Stomach smooth muscle (tissue), 2 donors: ENCODE results near the gene CCT8.

Experiments
- H3K27ac ChIP-seq: one replicate; pipeline ENCODE4 v1.7.0; 2013; ENCODE audit warnings: mild to moderate bottlenecking, low read length, inconsistent platforms
- H3K27me3 ChIP-seq, 2 donors: one replicate each; pipeline ENCODE4 v1.7.0; 2013; ENCODE audit warnings: low read length in 2 of 2; ENCODE audit not compliant: insufficient read depth in 2 of 2, control insufficient read depth in 1 of 2
- H3K36me3 ChIP-seq, 2 donors: one replicate each; pipeline ENCODE4 v1.7.0; 2013; ENCODE audit warnings: low read length in 2 of 2; ENCODE audit not compliant: control insufficient read depth in 2 of 2, insufficient read depth in 2 of 2
- H3K4me1 ChIP-seq: one replicate; pipeline ENCODE4 v1.7.0; 2013; ENCODE audit warnings: low read length; ENCODE audit not compliant: control insufficient read depth, insufficient read depth
- H3K4me3 ChIP-seq, 2 donors: one replicate each; pipeline ENCODE4 v1.7.0; 2013; ENCODE audit warnings: low read length in 2 of 2
- H3K9ac ChIP-seq, 2 donors: one replicate each; pipeline ENCODE4 v1.7.0; 2013; ENCODE audit warnings: low read length in 2 of 2, mild to moderate bottlenecking in 1 of 2
- H3K9me3 ChIP-seq, 2 donors: one replicate each; pipeline ENCODE4 v1.7.0; 2013; ENCODE audit warnings: low read length in 2 of 2; ENCODE audit not compliant: control insufficient read depth in 2 of 2
- donor health status: healthy.
- donor health status: Pancreatic carcinoma.

The CCT8 gene, protein sequence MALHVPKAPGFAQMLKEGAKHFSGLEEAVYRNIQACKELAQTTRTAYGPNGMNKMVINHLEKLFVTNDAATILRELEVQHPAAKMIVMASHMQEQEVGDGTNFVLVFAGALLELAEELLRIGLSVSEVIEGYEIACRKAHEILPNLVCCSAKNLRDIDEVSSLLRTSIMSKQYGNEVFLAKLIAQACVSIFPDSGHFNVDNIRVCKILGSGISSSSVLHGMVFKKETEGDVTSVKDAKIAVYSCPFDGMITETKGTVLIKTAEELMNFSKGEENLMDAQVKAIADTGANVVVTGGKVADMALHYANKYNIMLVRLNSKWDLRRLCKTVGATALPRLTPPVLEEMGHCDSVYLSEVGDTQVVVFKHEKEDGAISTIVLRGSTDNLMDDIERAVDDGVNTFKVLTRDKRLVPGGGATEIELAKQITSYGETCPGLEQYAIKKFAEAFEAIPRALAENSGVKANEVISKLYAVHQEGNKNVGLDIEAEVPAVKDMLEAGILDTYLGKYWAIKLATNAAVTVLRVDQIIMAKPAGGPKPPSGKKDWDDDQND

DNA sequence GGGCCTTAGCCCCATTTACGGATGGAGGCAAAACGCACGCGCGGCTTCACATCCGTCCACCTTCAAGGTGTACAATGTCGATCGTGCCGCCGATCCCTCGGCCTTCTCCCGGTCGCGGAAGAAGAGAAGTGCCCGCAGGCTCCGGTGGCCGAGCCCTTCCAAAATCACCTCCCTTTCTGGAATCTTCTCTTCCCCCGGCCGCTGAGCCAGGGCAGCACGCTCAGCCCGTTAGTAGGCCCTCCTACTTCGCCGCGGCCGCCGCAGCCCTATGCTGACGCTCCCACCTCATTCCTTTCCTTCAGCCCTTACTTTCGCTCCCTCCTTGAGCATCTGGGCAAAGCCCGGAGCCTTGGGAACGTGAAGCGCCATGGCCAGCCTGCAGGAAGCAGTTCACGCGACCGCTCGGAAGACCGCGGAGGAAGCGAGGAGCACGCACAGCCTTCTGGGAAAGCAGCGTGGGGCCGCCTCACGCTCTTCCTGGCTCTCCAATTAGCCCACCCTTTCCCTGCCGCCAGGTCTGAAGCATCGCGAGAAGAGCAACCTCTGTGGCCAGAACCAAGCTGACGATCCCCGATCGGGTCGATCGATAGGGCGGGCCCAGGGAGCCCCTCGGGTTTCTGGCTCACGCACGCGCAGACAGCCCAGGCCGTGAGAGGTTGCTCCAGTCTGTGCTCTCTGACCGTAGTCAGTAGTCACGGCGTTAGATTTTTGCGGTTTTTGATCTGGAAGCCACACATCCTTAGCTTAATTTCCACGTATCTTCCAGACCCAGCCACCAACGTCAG lies at the start of gene CCT8:
CCT8 (minus strand) TSS at position 427 of the 785 bp plus-strand sequence; CDS start at position 369, 58 bp downstream.
- peak within 1 kb of the TSS; percentile 97 to 98 for H3K4me3 ChIP-seq
- peak within 1 kb of the TSS; percentile 88 for H3K27ac ChIP-seq
- H3K27me3 ChIP-seq = no peaks in the 10 kb centered on the region
- H3K36me3 ChIP-seq = peaks cover 2% of the 10 kb centered on the region in 2 donors
- peak within 1 kb of the TSS; percentile 96 to 98 for H3K9ac ChIP-seq
- no peaks in the 10 kb centered on the region for H3K9me3 ChIP-seq
- H3K4me1 ChIP-seq = peaks cover 14% of the 10 kb centered on the region

DNA sequence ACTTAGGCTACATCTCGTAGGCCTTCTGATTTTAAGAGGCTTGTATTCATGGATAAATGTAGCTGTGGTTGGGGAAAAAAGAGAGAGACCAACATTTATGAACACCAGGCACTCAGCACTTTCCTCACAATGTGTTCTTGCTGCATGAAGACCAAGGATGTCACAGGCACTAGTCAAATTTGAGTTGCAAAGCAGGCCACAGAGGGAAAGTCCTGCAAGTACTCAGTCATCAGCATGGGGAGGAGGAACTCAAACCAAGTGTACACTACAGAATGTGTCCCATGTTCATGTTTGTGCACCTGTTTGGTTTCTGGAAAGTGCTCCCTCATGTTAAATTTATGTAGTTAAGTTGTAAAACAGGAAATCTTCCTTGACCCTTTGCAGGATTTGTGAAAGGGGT lies 48.3 kb upstream of the CCT8 start:
- H3K27ac ChIP-seq = no peak overlapping the region
- no peaks in the 10 kb centered on the region for H3K36me3 ChIP-seq
- no peak overlapping the region for H3K9ac ChIP-seq
- H3K4me1 ChIP-seq = no peaks in the 10 kb centered on the region
- no peak overlapping the region for H3K4me3 ChIP-seq
- H3K27me3 ChIP-seq = no peaks in the 10 kb centered on the region
- H3K9me3 ChIP-seq = no peaks in the 10 kb centered on the region

DNA sequence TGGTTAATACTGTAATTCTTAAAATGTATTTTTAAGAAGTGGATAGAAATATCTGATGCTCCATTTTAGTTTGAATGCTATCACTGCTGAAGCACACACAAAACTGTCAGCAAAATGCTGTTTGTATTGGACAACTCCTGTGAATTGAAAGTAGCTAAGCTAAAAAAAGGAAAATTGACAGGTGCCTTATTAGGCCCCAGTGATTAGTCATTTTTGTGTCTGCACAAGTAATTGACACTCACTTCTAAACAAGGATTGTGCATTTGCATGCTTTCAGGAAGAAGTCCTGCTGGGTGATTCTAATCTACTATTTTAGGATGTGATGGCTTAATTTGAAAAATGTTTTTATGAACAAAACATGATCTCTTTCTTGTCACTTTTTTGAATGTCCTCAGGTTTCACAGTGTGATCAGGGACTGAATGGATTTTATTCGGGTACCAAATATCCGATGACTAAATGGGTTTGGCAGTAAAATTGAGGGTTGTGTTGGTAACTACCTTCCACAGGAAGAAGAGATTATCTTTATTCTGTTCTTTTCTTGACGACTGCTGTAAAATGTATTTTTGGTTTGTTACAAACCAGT lies 44.0 kb upstream of the CCT8 start:
- no peak overlapping the region for H3K27ac ChIP-seq

GRCh38 chr21:29115899-29116298 lies 42.5 kb upstream of the CCT8 start:
- Histone ChIP-seq H3K9me3 (no peaks in the 10 kb centered on the region), H3K36me3 (no peaks in the 10 kb centered on the region), H3K27me3 (no peaks in the 10 kb centered on the region), H3K9ac (no peak overlapping the region), H3K4me3 (no peak overlapping the region), H3K4me1 (peaks cover 3% of the 10 kb centered on the region), H3K27ac (no peak overlapping the region)

More for the DNA sequence above, 44.0 kb upstream of the CCT8 start:
- Histone ChIP-seq H3K9ac (no peak overlapping the region), H3K4me3 (no peak overlapping the region), H3K27me3 (no peaks in the 10 kb centered on the region), H3K4me1 (peaks cover 3% of the 10 kb centered on the region), H3K9me3 (no peaks in the 10 kb centered on the region), H3K36me3 (no peaks in the 10 kb centered on the region)

- Histone ChIP-seq H3K36me3 (no peaks in the 10 kb centered on the region), H3K4me3 (no peak overlapping the region), H3K9me3 (no peaks in the 10 kb centered on the region), H3K9ac (no peak overlapping the region), H3K27ac (no peak overlapping the region), H3K27me3 (no peaks in the 10 kb centered on the region), H3K4me1 (peaks cover 3% of the 10 kb centered on the region)
Measured at GRCh38 chr21:29114765-29115500, 41.5 kb upstream of the CCT8 start.

GRCh38 chr21:29105218-29105617 lies 31.8 kb upstream of the CCT8 start:
- Histone ChIP-seq H3K27ac (no peak overlapping the region), H3K4me1 (peaks cover 2% of the 10 kb centered on the region), H3K27me3 (no peaks in the 10 kb centered on the region)

DNA sequence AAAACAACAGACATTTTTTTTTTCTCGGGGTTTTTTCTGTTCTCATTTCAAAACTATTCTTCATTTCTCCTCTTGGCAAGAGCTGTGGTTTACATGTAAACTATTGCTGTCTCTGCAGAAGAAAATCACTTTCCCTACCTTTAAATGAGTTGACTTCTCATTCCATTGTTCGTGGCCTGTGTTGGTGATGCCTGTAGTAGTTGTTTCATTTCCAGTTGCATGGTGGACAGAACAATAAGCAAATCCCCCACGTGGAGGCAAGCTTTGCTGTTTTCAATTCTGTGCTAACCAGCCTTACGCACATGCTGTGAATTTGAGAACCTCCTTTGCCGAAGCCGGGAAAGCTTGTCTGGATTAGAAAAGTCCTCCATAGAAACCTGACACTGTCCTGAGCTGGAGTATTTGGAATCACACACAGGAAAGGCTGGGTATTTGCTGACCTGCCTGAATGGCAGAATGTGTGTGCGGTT lies 30.8 kb upstream of the CCT8 start:
- Histone ChIP-seq H3K27ac (no peak overlapping the region), H3K4me3 (no peak overlapping the region)

More at GRCh38 chr21:29105218-29105617, 31.8 kb upstream of the CCT8 start:
- Histone ChIP-seq H3K9ac (no peak overlapping the region), H3K36me3 (no peaks in the 10 kb centered on the region), H3K9me3 (no peaks in the 10 kb centered on the region), H3K4me3 (no peak overlapping the region)

DNA sequence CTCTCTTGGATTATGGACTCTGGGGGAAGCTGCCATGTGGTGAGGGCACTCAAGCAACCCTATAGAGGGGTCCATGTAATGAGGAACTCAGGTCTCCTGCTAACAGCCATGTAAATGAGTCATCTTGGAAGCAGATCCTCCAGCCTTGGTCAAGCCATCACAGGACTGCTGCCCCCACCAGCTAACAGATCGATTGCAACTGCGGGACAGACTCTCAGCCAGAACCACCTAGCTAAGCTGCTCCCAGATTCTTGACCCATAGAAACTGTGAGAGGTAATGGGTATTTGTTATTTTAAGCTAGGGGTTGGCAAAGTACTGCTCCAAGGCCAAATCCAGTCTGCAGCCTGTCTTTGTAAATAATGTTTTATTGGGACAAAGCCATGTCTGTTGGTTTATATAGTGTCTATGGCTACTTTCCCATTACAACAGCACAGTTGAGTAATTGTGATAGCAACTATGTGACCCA lies 29.4 kb upstream of the CCT8 start:
- Histone ChIP-seq H3K4me1 (peaks cover 2% of the 10 kb centered on the region), H3K27me3 (no peaks in the 10 kb centered on the region), H3K4me3 (no peak overlapping the region), H3K36me3 (no peaks in the 10 kb centered on the region), H3K9ac (no peak overlapping the region), H3K9me3 (no peaks in the 10 kb centered on the region), H3K27ac (no peak overlapping the region)

More for the DNA sequence above, 30.8 kb upstream of the CCT8 start:
- Histone ChIP-seq H3K4me1 (peaks cover 2% of the 10 kb centered on the region), H3K27me3 (no peaks in the 10 kb centered on the region), H3K36me3 (no peaks in the 10 kb centered on the region), H3K9me3 (no peaks in the 10 kb centered on the region), H3K9ac (no peak overlapping the region)

- H3K9ac ChIP-seq = no peak overlapping the region
- peaks cover 2% of the 10 kb centered on the region for H3K4me1 ChIP-seq
- H3K9me3 ChIP-seq = no peaks in the 10 kb centered on the region
- H3K36me3 ChIP-seq = no peaks in the 10 kb centered on the region
- H3K4me3 ChIP-seq = no peak overlapping the region
- no peaks in the 10 kb centered on the region for H3K27me3 ChIP-seq
- H3K27ac ChIP-seq = no peak overlapping the region
Measured at GRCh38 chr21:29098156-29098555, 24.7 kb upstream of the CCT8 start.
